Fibroblast of pulmonary artery (primary cell): ENCODE results near the gene NRSN2.

Experiments
- DNase-seq: peaks from one replicate; pipeline ENCODE4 v3.0.0-alpha.2; 2010; ENCODE audit warnings: low read depth
- H3K4me3 ChIP-seq: replicated peaks from 2 replicates; pipeline ENCODE4 v1.5.1; 2011; ENCODE audit warnings: low read depth, mild to moderate bottlenecking, control low read depth, low read length, moderate library complexity
- TF ChIP-seq, protein P1 (sequence below): IDR thresholded peaks from 2 replicates; pipeline ENCODE4 v1.5.1; 2011; ENCODE audit warnings: mild to moderate bottlenecking, control low read depth, low read length, inconsistent platforms; ENCODE audit errors: missing control alignments

Gene NRSN2

DNA sequence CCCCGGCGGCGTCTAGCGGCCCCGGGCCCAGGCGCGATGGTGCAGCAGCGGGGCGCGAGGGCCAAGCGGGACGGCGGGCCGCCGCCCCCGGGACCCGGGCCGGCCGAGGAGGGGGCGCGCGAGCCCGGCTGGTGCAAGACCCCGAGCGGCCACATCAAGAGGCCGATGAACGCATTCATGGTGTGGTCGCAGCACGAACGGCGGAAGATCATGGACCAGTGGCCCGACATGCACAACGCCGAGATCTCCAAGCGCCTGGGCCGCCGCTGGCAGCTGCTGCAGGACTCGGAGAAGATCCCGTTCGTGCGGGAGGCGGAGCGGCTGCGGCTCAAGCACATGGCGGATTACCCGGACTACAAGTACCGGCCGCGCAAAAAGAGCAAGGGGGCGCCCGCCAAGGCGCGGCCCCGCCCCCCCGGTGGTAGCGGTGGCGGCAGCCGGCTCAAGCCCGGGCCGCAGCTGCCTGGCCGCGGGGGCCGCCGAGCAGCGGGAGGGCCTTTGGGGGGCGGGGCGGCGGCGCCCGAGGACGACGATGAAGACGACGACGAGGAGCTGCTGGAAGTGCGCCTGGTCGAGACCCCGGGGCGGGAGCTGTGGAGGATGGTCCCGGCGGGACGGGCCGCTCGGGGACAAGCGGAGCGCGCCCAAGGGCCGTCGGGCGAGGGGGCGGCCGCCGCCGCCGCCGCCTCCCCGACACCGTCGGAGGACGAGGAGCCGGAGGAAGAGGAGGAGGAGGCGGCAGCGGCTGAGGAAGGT is 20.8 kb upstream of the NRSN2 start:
- peak overlapping the region; percentile 71 for H3K4me3 ChIP-seq
- DNase-seq: peak; percentile 65
- TF ChIP-seq, protein P1, sequence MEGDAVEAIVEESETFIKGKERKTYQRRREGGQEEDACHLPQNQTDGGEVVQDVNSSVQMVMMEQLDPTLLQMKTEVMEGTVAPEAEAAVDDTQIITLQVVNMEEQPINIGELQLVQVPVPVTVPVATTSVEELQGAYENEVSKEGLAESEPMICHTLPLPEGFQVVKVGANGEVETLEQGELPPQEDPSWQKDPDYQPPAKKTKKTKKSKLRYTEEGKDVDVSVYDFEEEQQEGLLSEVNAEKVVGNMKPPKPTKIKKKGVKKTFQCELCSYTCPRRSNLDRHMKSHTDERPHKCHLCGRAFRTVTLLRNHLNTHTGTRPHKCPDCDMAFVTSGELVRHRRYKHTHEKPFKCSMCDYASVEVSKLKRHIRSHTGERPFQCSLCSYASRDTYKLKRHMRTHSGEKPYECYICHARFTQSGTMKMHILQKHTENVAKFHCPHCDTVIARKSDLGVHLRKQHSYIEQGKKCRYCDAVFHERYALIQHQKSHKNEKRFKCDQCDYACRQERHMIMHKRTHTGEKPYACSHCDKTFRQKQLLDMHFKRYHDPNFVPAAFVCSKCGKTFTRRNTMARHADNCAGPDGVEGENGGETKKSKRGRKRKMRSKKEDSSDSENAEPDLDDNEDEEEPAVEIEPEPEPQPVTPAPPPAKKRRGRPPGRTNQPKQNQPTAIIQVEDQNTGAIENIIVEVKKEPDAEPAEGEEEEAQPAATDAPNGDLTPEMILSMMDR: no peak

DNA sequence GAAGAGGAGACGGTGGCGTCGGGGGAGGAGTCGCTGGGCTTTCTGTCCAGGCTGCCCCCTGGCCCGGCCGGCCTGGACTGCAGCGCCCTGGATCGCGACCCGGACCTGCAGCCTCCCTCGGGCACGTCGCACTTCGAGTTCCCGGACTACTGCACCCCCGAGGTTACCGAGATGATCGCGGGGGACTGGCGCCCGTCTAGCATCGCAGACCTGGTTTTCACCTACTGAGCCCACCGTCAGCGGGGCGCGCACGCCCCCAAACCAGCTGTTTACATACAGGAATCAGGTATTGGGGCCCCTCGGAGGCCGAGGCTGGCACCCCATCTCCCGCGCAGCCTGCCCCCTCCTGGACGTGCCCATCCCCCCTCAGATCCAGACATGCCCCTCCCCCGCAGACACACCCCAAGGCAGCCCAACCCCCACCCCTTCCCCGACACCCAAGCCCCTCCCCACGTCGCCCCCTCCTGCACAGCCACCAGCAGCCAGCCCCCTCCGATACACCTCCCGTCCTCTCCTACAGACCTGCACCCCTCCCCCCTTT is 20.2 kb upstream of the NRSN2 start:
- TF ChIP-seq, protein P1: no peak
- no peak for DNase-seq
- H3K4me3 ChIP-seq: peak overlapping the region; percentile 71

DNA sequence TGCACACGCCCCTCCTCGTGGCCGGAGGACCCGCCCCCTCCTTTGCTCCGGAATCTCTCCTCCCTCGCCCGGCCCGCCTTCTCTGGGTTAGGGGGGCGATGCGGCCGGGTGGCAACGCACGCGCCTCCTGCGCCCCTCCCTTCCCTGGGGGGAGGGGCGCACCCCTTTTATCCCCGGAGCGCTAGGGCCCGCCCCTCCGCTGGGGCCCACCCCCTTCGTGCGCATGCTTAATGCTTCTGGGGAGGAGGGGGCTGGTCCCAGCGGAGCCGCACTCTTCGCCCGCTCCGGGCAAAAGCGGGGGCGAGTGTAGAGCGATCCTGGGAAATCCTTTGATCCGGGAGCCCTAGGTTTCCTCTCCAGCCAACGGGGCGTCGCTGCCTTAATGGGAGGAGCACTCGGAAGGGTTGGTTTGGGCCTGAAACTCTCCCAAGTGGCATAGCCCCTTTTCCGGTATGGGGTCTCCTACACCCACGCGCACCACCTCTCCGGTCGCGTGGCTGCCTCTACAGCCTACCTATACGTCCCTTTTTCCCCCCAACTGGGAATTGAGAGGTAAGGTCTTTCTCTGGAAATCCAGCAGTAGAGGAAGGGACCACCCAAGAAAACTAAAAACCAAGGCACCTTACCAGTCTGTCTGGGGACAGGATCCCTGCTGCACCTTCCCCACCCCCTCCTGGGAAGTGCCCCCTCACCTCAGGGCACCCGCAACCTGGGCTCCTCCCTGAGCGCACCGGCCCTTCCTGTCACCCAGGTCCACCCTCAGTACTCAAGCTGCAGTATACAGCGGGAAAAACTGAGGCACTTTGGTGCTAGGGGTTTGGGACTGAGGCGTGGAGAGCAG is 19.5 kb upstream of the NRSN2 start:
- TF ChIP-seq, protein P1: no peak
- peak; percentile 92 for DNase-seq
- H3K4me3 ChIP-seq: peak overlapping the region; percentile 71

DNA sequence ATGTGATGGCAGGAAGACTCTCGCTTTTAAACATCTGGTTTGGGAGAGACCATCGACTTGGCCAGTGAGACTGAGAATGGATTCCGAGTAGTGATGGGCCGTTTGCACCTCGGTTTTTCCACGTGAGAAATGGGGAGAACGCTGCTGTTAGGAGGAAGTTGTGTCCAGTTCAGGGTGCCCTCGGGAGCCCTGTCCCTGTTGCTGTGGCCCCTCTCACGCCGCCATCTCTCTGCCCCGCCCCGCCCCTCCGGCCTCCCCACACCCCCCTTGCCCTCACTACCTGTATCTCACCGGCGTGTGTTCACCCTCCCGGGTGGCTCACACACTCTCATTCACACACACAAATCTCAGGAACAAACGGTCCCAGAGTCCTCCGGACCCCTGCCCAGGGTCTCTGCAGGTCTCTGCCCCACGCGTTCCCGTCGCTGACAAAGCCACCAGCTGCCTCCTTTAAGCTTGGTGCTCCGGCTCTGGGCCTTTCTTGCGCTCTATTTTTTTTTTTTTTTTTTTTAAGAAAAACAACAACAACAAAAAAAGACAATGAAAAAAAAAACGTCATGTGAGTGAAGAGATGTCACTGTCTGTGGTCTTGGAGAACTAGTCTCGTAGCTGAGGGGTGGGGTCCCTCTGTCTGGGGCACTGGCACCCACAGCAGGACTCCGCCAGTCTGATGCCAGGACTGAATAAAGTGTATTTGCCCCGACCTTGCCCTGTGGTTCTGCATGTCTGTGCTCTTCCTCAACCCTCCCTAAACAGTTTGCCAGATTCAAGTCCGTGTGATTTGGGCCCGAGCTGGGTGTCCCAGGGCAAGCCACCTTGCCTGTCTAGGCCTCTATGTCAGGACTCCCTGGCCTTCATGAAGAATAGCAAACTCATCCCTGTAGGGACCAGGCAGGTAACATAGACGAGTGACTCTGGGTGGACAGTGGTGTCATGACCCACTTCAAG is 18.6 kb upstream of the NRSN2 start:
- peak overlapping the region; percentile 71 for H3K4me3 ChIP-seq
- TF ChIP-seq, protein P1: no peak
- no peak for DNase-seq

DNA sequence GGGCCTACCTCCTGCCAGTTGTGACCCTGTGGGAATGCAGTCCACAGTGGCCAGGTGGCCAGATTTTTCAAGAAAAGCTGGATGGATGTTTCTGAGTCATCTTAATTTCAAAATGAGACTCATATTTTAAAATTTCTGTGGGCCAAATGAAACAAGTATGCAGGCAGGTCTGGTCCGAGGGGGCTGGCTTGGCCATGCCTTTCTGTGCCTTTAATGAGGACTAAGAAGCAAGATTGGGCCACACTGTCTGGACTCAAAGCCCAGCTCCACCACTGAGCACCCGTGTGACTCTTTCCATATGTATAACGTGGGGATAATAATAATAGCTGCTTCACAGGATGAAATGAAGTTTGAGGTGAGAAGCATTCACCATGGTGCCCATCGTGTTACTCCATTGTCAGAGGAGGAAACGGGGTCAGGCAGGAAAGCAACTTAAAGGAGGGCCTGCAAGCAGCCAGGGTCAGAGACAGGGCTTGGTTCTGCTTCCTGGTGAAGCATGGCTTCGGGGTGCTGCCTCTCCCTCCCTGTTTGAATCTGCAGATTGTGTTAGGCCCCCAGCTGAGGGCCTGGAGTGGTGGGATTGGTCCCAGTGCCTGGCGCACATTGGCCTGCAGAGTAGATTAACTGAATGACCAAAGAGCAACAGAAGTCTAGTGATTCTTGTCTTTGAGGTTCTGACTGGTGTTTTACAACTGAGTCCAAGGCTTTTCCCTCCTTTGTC is 17.8 kb upstream of the NRSN2 start:
- DNase-seq: no peak
- no peak overlapping the region for H3K4me3 ChIP-seq
- TF ChIP-seq, protein P1: no peak

DNA sequence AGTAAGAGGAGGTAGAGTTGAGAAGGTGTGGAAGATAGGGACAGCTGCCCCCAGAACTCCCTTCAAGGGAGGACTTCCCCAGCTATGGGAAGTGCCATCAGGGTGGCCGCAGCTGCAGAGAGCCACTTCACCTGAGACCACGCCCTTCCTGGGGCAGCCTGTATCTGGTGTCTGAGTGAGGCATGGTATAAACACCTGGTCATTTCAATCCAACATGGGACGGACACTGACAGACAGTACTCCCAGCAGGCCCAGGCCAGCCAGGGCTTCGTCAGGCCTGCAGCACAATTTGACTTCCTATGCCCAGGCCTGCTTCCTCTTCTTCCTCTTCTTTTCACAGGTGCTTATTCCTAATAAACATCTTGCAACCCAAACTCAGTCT is 17.1 kb upstream of the NRSN2 start:
- TF ChIP-seq, protein P1: no peak
- H3K4me3 ChIP-seq: no peak overlapping the region
- DNase-seq: no peak
